GM21619 (cell line): ENCODE data around the gene ZNF672.
"Not testable (repeated sequence)": the region's sequence is repeated elsewhere in the genome, so short reads cannot be mapped to it uniquely, and the experiment has no call there.

Experiments
- ATAC-seq: cut with Tn5 transposase; IDR thresholded peaks from one replicate; pipeline ENCODE4 v1.9.1; 2021; ENCODE audit not compliant: unreplicated experiment

Gene ZNF672

DNA sequence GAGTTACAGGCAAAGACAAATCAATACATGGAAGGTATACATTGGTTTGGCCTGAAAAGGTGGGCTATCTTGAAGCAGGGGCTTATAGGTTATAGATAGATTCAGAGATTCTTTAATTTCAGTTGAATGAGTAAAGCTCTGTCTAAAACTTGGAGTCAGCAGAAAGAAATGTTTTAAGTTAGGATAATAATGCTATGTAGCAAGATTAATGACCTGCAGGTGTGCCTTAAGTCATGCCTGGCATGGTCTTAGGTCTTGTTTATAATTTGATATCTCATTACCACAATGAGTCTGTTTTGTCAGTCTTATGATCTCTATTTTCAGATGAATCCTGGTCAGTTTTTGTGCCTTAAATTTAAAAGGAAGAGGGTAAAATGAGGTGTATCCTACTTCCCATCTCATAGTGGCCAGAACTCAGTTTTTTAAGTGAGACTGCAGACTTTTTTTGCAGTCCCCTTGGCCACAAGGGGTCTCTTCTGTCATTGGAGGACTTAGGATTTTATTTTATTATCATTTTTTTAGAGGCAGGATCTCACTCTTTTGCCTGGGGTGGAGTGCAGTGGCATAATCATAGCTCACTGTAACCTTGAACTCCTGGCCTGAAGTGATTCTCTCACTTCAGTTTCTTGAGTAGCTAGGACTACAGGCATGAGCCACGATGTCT lies 46.7 kb downstream of the ZNF672 start:
- ATAC-seq = no peak

DNA sequence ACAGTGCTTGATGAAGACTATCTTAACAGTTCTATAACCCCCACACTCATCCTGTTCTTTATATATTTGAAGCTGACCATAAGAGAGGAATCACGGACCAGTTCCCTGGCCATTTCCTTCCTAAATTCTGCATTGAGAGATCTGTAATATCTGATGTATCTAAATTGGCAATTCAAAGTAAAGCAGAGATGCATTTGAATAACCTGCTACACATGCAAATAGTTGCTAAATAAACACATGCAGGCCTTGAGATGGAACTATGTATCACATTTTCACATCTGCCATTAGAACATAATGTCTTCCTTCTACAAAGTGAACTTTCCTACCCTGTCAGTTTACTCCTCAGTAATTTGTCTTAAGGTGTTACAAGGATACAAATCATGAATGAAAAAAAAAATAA lies 47.6 kb downstream of the ZNF672 start:
- no peak for ATAC-seq

DNA sequence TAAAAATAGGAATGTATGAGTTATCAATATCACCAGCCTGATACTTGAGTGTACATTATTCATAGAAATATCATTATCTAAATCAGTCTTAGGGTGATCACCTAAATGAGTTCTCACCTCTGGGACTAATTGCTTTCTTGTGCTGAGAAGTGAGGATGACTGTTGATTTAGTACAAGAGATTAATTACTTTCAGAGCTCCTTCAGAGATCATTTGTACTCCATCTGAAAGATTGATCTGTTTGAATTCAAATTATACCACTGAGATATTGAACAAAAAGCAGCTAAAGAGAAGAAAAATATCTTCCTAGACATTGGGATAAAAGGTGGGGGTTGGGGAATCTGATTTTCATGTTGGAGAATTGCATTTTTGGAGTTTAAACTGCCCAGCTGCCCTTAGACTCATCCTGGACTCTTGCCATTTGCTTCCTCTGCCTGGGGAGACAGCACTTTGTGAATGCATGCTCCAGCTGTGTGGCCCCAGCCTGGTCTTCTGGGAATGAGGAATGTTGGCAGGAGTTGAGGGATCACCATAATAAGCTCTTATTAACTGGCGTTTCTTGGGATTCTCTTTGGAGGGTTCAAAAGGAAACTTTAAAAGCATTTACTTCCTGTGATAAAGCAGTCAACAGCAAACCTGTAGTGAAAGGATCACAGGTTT lies 48.3 kb downstream of the ZNF672 start:
- no peak for ATAC-seq

DNA sequence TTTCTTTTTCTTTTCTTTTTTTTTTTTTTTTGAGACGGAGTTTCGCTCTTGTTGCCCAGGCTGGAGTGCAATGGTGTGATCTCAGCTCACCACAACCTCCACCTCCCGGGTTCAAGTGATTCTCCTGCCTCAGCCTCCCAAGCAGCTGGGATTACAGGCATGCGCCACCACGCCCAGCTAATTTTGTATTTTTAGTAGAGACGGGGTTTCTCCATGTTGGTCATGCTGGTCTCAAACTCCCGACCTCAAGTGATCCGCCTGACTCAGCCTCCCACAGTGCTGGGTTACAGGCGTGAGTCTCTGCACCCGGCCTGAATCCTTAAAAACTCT lies 51.9 kb downstream of the ZNF672 start:
- ATAC-seq = not testable (repeated sequence)

DNA sequence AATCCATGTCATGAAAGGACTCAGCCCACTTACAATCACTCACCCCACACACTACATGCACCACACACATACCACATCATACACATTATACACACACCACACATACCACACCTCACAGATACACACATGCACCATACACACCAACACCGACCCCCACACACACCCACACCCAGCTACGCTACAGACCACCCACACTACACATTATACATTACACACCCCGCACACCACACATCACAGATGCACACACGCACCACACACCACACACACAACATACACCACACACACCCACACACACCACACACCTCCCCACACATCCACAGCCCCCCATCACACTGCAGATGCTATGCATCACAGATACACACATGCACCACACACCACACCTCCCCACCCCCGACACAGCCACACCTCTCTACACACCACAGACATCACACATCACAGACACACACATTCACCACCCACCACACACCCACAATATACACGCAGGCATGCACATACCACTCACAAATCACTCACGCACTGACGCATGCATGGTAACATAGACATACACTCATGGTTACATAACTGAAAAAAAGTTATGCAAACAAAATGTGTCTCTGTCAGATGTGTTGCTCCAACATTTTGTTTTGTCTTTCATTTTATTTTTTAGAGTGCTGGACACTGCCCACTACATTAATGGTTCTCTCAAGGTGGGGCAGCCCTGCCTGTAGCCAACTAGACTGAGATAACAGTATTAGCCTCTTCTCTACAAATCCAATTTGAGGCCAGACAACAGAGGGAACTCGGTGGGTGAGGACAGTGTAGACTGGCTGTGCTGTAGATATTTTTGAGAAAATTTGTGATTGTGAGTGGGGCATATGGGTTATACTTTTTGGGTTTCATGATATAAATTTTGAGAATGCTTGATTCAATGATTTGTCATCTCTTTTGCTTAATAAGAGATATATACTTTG lies 52.8 kb downstream of the ZNF672 start:
- ATAC-seq = no peak

DNA sequence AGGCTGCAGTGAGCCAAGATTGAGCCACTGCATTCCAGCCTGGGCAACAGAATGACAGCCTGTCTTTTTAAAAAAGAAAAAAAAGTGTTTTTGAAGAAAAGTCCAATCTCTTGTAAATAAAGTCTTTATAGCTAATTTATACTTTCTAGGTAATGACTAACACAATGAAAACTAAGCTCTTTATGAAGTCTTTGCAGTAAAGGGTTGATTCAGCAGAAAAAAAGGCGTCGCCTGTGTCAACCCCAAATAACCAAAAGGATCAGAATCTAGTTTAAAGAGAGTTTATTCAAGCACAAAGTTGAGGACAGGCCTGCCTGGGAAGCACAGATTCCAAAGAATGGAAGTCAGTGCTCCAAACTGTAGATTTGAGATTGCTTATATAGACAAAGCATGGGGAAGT lies 53.7 kb downstream of the ZNF672 start:
- no peak for ATAC-seq

DNA sequence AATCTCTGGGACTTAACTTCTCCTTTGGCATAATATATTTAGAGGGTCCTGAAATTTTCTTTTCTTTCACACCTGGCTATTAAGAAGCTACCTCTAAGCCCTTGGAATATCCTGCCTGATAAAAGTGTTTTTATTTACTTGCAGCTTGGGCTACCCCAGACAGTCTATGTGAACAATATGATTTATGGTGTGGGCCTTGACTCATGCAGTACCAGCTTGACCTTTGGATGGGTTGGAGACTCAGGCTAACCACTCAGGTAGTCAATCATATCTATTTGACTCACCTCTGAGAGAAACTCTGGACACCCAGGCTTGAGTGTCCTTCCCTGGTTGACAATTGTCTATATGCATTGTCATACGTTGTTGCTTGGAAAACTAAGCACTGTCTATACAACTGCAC lies 54.6 kb downstream of the ZNF672 start:
- ATAC-seq = no peak

DNA sequence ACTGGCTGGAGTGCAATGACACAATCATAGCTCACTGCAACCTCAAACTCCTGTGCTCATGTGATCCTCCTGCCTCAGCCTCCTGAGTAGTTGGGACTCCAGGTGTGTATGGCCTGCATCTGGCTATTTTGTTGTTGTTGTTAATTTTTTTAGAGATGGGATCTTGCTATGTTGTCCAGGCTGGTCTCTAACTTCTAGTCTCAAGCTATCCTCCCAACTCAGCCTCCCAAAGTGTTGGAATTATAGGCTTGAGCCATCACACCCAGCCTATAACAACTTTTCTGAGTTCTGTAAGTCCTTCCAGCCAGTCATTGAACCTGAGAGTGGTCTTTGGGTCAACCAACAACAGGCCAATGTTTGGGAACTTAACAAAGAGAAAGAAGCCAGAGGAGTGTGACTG lies 56.8 kb downstream of the ZNF672 start:
- no peak for ATAC-seq

DNA sequence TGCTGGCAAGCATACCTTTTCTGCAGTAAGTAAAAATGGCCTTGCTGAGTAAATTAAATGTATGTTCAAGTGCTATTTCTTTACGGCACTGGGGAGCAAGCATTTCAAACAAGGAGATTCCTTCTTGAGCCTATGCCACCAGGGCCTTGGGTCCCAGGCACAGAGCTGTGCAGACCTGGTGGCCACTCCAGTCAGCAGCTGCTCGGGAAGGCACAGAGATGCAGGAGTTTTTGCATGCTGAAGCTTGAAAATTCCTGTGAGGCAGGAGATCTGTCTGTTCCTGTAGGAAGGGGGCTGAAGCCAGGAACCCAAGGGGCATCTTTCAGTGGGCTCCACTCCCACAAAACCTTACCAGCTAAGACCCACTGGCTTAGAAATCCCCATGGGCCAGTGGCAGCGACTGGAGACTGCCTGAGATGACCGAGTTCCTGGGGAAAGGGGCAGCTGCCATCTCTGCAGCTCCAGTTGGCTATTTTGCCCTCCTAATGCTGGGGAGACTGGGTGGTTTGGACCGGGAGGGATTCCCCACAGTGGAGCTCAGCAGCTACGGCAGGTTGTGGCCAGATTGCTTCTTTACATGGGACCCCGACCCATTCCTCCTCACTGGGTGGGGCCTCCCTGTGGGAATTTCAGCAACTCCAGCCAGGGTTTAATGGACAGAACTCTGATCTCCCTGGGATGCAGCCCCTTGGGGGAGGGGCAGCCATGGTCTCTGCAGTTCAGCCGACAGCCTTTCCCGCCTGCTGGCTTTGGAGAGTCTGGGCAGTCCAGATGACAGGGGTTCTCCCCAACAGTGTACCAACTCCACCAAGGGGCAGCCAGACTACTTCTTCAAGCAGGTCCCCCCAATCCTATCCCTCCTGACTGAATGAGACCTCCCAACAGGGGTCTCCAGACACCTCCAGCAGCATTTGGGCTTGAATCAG lies 59.7 kb downstream of the ZNF672 start:
- ATAC-seq = no peak
